GM12891 (cell line): ENCODE data around the gene TNFSF10.

Experiments used
- POLR2A ChIP-seq: IDR thresholded peaks from 2 replicates; pipeline ENCODE4 v1.6.1; 2011; ENCODE audit warnings: low read depth, low read length, control low read depth
- POLR2AphosphoS5 ChIP-seq: IDR thresholded peaks from 2 replicates; pipeline ENCODE4 v1.6.1; 2011; ENCODE audit warnings: low read depth, low read length, control low read depth

GRCh38 chr3:172564499-172564898, 41.3 kb upstream of the TNFSF10 start:
- TF ChIP-seq POLR2A (no peak), POLR2AphosphoS5 (no peak)
